ENCODE data around the gene TECPR2. TPM values are rescaled to one million over a fixed set of nuclear protein-coding genes. Genes with fewer than 3 reads are reported as not detected.

The TECPR2 gene
- total RNA-seq, 1 donor from 2014 or later = 21.3 TPM

DNA sequence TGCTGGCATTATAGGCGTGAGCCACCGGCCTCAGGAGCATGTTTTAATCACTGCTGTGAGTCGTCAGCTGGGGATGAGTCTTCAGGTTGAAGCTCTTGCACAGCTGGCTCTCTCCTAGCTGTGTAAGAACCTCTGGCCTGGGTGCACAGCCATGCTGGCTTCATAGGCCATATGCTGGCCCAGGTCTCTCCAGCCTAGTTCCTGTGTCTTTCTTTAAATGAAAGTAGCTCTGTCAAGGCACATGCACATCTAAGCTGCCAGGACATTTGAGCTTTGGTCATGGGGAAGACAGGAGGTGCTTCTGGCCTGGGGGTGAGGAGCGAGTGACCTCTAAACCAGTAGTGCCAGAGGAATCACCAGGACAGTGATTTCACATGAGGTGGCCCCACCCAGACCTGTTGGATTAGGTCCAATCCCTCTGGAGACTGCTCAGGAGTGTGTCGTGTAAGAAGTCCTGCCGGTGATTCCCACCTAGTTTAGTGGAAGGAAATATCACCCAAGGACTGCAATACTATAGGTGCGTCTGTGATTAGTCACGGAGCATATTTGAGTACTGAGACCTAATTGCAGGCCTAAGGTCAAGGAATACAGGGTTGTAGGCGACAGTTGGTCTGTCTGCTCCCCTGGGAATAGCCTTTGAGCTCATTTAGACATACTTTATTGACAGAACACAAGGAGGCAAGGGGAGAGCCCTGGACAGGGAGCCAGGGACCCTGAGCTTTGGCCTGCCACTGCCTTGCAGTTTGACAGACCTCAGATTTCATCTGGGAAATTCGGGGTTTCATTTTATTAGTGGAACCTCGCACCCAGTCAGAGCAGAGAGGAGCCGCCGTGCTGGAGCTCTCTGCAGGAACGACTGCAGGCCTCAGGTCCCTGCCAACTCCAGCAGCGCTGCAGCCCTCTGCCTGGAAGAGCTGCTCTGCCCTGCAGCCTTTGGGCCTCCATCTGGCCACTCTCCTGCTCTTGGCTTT lies 79.8 kb downstream of the TECPR2 start:
- intact Hi-C loops (cut with DNase I) = no loop called here
- no peak for ATAC-seq (ENCODE audit: poor library complexity)
- DNase-seq = no peak

GRCh38 chr14:102445066-102445465 lies 82.3 kb downstream of the TECPR2 start:
- ATAC-seq (ENCODE audit: poor library complexity) = no peak
- intact Hi-C loops (cut with DNase I) = no loop called here

GRCh38 chr14:102445641-102446040 lies 82.9 kb downstream of the TECPR2 start:
- intact Hi-C loops (cut with DNase I) = no loop called here
- no peak for ATAC-seq (ENCODE audit: poor library complexity)
- DNase-seq = no peak

More at GRCh38 chr14:102445066-102445465, 82.3 kb downstream of the TECPR2 start:
- DNase-seq = no peak

- DNase-seq = no peak
- intact Hi-C loops (cut with DNase I) = no loop called here
- ATAC-seq (ENCODE audit: poor library complexity) = peak; percentile 68
Observed at GRCh38 chr14:102450206-102451063, 87.7 kb downstream of the TECPR2 start.

DNA sequence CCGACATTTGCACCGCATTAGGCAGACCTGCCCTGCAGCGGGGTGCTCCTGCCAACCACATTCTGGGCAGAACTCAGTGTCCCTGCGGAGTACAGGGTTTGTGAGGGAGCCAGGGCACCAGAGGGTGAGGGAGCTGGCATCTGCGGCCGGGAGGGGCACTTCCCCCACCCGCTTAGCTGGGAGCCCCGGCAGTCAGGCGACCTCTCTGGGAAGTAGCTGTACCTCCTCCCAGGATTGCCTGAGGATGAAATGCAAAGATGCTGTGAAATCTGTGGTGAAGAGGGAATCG lies 88.3 kb downstream of the TECPR2 start:
- ATAC-seq (ENCODE audit: poor library complexity) = peak; percentile 94
- intact Hi-C loops (cut with DNase I) = no loop called here

DNA sequence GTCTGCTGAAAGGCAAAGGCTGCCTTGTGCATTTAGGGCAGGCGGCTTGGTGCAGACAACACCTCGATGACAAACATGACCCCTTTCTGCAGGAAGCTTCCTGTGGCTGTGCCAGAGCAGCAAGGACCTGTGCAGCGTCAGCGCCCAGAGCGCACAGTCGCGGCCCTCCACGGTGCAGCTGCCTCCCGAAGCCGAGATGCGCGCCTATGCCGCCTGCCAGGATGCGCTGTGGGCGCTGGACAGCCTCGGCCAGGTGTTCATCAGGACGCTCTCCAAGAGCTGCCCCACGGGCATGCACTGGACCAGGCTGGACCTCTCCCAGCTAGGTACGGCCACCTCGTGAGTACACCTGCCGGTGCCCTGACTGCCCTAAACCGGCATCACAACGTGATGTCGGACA lies 89.6 kb downstream of the TECPR2 start:
- intact Hi-C loops (cut with DNase I) = no loop called here
- ATAC-seq (ENCODE audit: poor library complexity) = no peak
- DNase-seq = no peak

More for the DNA sequence above, 88.3 kb downstream of the TECPR2 start:
- peak; percentile 69 for DNase-seq

DNA sequence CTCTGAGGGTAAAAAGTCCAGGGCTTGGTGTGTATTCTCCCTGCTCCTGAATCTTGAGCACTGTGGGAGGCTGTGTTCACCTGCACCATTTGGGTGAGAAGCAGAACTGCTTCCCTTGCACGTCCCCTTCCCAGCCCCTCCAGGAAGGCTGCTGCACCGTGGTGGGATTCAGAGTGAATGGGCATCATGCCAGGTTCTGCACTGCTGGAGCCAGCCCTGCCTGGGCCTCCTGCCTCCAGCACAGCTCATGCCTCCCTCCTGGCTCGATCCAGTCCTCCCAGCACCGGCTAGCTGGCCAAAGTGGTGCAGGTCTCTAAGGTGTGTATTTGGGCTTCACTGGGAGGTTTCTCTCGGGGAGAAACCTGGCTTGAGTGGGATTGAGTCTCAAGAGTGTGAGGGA lies 92.0 kb downstream of the TECPR2 start:
- no peak for ATAC-seq (ENCODE audit: poor library complexity)
- intact Hi-C loops (cut with DNase I) = no loop called here
- DNase-seq = no peak

- DNase-seq (no peak), ATAC-seq (ENCODE audit: poor library complexity) (no peak)
- intact Hi-C loops (cut with DNase I) = no loop called here
Observed at GRCh38 chr14:102457509-102457908, 94.8 kb downstream of the TECPR2 start.

DNA sequence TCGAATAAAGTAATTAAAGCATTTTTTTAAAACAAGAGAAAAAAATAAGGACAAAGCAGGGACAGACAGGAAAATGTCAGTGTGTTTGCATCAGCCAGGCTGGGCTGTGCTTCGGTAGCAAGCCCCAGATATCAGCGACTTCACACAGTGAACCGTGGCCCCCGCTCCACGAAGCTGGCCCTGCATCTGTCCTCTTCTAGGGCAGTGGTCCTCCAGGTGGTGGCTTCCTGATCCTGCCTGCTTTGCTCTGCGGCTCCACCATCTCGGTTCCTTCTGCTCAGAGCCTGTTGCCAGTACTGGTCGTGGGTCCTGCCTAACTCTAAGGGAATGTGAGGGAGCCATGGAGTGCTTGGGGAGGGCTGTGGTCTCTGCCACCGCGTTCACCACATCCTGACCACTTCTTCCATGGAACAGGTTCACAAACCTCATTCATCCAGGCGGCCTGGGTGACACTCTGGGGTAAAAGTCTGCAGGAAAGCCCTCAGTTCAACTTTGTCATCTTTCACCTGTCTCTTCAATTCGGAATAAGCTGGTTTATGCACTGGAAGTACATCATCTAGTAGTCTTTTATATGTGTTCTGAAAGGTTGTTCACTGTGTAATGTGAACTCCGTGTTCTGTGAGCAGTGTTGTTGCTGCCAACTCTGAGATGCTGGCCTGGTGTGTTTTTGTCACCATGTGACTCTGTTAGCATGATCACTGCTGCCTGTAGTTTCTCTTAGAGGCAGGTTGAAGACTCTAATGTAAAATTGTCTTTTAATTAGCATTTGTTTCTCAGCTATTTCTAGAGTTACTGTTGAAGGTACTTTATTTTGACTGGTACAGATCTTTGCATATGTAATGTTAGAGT lies 99.0 kb downstream of the TECPR2 start:
- intact Hi-C loops (cut with DNase I) = no loop called here
- DNase-seq (no peak), ATAC-seq (ENCODE audit: poor library complexity) (peak; percentile 91)

DNA sequence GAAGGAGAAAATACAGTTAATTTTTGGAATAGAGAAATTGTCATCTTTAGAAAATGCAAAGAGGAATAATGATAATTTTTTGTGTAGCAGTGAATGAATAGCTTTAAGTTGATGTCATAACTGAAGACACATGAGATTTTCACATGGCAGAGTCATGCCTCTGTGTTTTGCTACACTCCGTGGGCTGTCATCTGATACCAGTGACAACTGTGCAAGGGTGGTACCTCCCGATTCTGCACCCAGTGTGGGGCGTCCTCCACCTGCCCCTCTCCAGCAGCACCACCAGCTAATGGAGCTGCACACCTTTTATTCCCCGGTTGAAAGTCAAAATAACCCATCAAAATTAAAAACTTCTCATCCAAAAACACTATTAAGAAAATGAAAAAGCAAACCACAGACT lies 99.7 kb downstream of the TECPR2 start:
- intact Hi-C loops (cut with DNase I) = no loop called here
- DNase-seq (no peak), ATAC-seq (ENCODE audit: poor library complexity) (no peak)

DNA sequence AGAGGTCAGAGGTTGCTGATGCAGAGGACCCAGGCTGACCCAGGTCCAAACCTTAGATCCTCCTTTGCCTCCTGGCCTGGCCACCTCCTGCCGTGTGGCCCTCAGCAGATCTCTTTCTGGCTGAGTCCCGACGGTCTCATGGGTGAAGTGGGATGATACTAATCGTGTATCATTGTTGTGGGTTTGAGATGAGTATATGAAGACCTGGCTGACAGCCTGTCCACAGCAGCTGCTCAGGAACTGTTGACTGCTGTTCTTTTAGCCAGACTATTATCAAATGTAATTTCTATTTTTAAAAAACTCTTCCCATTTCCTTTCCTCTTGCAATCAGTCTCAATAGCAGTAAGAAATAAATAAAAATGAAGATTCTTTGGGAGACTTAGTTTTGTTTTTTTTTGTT lies 101.3 kb downstream of the TECPR2 start:
- intact Hi-C loops (cut with DNase I) = no loop called here
- ATAC-seq (ENCODE audit: poor library complexity) (no peak), DNase-seq (no peak)

DNA sequence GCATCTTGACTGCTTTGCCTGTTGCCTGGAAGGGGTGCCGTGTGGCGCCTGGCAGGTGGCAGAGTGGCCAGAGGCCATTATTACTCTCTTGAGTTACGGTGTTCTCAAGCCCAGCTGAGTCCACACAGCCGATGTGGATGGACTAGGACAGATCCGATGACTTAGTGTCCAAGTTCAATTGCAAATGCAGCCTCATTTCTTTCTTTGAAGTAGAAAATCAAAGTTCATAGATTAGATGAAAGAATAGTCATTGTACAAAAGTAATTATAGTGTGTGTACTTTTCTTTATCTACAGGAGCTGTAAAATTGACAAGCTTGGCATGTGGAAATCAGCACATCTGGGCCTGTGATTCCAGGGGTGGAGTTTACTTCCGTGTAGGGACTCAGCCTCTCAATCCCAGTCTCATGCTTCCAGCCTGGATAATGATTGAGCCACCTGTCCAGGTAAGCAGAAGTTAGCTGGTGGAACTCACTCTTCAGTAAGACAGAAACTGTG lies 102.2 kb downstream of the TECPR2 start:
- no peak for DNase-seq
- no peak for ATAC-seq (ENCODE audit: poor library complexity)
- intact Hi-C loops (cut with DNase I) = no loop called here

- intact Hi-C loops (cut with DNase I) = no loop called here
- ATAC-seq (ENCODE audit: poor library complexity) (no peak), DNase-seq (no peak)
Observed at GRCh38 chr14:102469261-102469660, 106.5 kb downstream of the TECPR2 start.

DNA sequence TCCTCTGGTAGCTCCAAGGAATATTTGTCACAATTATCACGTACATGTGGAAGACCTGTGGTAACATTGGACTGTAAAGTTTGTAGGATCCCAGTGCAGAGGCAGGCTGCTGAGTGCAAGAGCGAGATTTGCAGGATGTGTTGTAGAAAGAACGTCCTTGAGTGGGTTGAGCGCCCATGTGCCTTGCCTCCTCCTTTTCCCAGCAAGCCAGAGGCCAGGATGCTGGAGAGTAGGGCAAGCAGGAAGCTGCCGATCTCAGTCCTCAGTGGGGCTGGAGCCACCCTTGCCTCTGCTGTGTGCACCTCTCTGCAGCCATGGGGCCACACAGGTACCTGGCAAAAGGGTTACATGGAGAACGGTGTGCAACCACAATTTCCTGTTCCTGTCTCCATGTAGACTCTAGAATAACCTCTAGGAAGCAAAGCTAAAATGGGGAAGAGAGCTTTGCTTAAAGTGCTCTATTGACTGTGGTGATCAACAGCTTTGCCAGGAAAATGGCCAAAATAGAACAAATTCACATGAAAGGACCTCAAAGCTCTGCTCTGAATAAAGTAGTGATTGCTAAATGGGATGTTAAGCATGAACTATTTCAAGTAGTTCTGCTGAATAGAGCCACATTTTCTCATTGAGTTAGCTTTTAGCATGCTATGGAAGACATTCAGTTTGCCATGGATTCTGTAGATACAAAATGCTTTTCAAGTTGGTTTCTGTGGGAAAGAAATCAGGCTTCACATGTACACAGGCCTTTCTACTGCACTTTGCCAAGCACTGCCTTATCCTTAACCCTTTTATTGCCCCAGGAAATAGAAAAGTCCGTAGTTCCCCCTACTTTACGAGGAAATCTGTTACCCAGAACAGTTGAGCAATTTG lies 109.4 kb downstream of the TECPR2 start:
- no peak for DNase-seq
- intact Hi-C loops (cut with DNase I) = no loop called here
- no peak for ATAC-seq (ENCODE audit: poor library complexity)

DNA sequence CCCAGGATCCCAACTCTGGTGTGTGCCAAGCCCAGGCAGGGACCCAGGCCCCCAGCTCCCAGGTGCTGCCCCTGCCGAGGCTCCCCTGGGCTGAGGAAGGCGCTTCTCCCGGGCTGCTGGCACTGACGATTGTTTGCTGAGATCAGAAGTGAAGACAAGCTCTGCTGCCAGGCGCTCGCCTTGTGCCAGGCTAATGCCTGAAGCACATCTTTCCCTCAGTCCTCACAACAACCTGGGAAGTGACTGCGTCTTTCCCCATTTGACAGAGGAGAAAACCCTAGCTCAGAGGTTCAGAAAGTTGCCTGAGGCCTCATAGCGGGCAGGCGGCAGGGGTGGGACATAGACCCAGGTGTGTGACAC lies 110.0 kb downstream of the TECPR2 start:
- ATAC-seq (ENCODE audit: poor library complexity) (no peak), DNase-seq (no peak)
- intact Hi-C loops (cut with DNase I) = no loop called here

GRCh38 chr14:102473559-102473958 lies 110.8 kb downstream of the TECPR2 start:
- DNase-seq (no peak), ATAC-seq (ENCODE audit: poor library complexity) (no peak)
- intact Hi-C loops (cut with DNase I) = no loop called here

- intact Hi-C loops (cut with DNase I) = no loop called here
- DNase-seq = peak; percentile 90
- ATAC-seq (ENCODE audit: poor library complexity) = peak; percentile 94
Observed at GRCh38 chr14:102474934-102475333, 112.2 kb downstream of the TECPR2 start.

GRCh38 chr14:102479107-102479506 lies 116.4 kb downstream of the TECPR2 start:
- ATAC-seq (ENCODE audit: poor library complexity) = no peak
- DNase-seq = no peak
- intact Hi-C loops (cut with DNase I) = no loop called here

Measured in Right ventricle myocardium superior (tissue), 1 donor.